Measurements from ENCODE around the gene LSP1. TPM values are rescaled to one million over a fixed set of nuclear protein-coding genes. Genes with fewer than 3 reads are reported as not detected.

The LSP1 gene
- total RNA-seq, 1 donor from 2014 or later: not detected

GRCh38 chr11:1925373-1926155 lies 72.7 kb downstream of the LSP1 start:
- Mint-ChIP-seq H3K4me1 (ENCODE audit: unreplicated experiment) (no peaks in the 10 kb centered on the region), H3K4me3 (ENCODE audit: unreplicated experiment) (no peak overlapping the region), H3K27me3 (ENCODE audit: unreplicated experiment) (peaks cover 11% of the 10 kb centered on the region), H3K9me3 (ENCODE audit: unreplicated experiment) (no peaks in the 10 kb centered on the region), H3K27ac (ENCODE audit: unreplicated experiment) (no peak overlapping the region), H3K36me3 (ENCODE audit: low read depth, unreplicated experiment) (no peaks in the 10 kb centered on the region)
- TF ChIP-seq, protein P1, sequence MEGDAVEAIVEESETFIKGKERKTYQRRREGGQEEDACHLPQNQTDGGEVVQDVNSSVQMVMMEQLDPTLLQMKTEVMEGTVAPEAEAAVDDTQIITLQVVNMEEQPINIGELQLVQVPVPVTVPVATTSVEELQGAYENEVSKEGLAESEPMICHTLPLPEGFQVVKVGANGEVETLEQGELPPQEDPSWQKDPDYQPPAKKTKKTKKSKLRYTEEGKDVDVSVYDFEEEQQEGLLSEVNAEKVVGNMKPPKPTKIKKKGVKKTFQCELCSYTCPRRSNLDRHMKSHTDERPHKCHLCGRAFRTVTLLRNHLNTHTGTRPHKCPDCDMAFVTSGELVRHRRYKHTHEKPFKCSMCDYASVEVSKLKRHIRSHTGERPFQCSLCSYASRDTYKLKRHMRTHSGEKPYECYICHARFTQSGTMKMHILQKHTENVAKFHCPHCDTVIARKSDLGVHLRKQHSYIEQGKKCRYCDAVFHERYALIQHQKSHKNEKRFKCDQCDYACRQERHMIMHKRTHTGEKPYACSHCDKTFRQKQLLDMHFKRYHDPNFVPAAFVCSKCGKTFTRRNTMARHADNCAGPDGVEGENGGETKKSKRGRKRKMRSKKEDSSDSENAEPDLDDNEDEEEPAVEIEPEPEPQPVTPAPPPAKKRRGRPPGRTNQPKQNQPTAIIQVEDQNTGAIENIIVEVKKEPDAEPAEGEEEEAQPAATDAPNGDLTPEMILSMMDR (IDR thresholded peaks at IDR 0.05; ENCODE audit: unreplicated experiment): no peak
- no peak for DNase-seq (ENCODE audit: low spot score)

DNA sequence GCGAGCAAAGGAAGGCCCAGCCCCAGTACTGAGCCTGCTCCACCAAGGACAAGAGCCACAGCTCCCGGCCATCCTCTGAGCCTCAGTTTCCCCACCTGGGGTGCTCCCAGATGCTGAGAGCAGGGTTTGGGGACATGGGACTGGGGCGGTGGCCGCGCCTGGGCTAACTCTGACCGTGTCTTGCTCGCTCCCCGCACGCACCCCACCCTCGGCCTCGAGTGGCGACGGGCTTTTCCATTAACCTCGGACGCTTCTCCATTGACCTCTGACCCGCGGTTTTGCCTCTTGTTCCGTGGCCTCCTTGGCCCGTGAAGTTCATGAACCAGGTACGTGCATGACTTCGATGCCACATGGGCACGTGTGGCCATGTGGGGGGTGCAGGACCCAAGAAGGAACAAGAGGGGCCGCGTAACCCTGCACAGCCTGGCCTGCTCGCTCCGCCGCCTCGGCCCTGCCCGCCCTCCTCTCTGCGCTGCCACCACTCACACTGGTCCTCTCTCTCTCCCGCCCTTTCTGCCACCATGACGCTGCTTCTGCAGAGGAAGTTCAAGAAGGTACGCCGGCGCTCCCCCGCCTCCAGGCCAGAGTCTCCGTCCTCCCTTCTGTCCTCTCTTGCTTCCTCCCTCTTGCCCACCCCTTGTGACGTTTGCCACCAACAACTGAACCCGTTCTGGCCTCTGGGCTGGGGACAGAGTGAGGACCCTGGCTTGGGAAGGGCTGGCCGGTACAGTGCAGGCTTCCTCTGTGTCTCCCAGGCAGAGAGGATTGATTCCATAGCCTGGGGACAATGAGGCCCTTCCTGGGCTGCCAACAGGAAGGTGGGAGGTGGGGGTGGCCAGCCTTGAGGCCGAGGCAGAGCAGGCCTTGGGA lies 73.5 kb downstream of the LSP1 start:
- no peaks in the 10 kb centered on the region for H3K4me1 Mint-ChIP-seq (ENCODE audit: unreplicated experiment)
- H3K4me3 Mint-ChIP-seq (ENCODE audit: unreplicated experiment): no peak overlapping the region
- peaks cover 11% of the 10 kb centered on the region for H3K27me3 Mint-ChIP-seq (ENCODE audit: unreplicated experiment)
- no peaks in the 10 kb centered on the region for H3K9me3 Mint-ChIP-seq (ENCODE audit: unreplicated experiment)
- DNase-seq (ENCODE audit: low spot score): no peak
- TF ChIP-seq, protein P1 (IDR thresholded peaks at IDR 0.05; ENCODE audit: unreplicated experiment): no peak
- no peaks in the 10 kb centered on the region for H3K36me3 Mint-ChIP-seq (ENCODE audit: low read depth, unreplicated experiment)
- H3K27ac Mint-ChIP-seq (ENCODE audit: unreplicated experiment): no peak overlapping the region

DNA sequence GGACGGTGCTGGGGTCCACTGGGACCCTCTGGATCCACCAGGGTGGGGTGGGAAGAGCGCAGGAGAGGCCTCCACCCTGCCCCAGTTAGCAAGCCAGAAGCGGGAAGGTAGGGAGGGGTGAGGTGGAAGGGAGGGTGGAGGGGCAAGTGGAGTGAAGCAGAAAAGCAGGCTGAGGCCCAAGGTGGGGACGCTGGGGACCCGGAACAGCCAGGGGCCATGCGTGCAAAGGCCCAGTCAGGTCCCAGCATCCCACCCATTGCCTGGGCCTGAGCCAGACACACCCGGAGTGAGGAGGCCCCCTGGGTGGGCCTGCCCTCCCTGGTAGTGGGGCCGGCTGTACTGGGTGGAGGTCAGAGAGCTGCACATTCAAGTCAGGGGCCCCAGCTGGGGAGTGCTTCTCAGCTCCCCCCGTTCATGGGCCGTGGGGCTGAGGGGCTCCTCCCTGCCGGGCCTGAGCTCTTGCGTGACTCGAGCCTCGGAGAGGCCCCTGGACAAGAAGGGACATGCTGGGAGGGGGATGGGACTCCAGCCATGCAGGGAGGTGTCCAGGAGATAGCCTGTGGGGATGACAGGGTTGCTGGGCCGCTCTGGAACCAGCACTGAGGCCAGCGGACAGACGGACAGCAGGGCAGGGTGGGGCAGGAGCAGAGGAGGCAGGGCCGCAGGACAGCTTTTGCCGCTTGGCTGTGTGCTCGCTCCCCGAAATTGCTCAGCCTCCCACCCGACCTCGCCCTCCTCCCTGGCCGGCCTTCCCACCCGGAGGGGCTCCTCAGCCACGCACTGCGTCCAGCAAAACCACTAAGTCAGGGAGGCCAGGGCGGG lies 74.4 kb downstream of the LSP1 start:
- peaks cover 10% of the 10 kb centered on the region for H3K27me3 Mint-ChIP-seq (ENCODE audit: unreplicated experiment)
- no peaks in the 10 kb centered on the region for H3K36me3 Mint-ChIP-seq (ENCODE audit: low read depth, unreplicated experiment)
- no peak overlapping the region for H3K4me3 Mint-ChIP-seq (ENCODE audit: unreplicated experiment)
- H3K9me3 Mint-ChIP-seq (ENCODE audit: unreplicated experiment): no peaks in the 10 kb centered on the region
- TF ChIP-seq, protein P1 (IDR thresholded peaks at IDR 0.05; ENCODE audit: unreplicated experiment): no peak
- no peak for DNase-seq (ENCODE audit: low spot score)
- H3K27ac Mint-ChIP-seq (ENCODE audit: unreplicated experiment): no peak overlapping the region
- H3K4me1 Mint-ChIP-seq (ENCODE audit: unreplicated experiment): no peaks in the 10 kb centered on the region

GRCh38 chr11:1927848-1928469 lies 75.1 kb downstream of the LSP1 start:
- Mint-ChIP-seq H3K4me1 (ENCODE audit: unreplicated experiment) (no peaks in the 10 kb centered on the region), H3K9me3 (ENCODE audit: unreplicated experiment) (no peaks in the 10 kb centered on the region), H3K4me3 (ENCODE audit: unreplicated experiment) (no peak overlapping the region), H3K36me3 (ENCODE audit: low read depth, unreplicated experiment) (no peaks in the 10 kb centered on the region), H3K27ac (ENCODE audit: unreplicated experiment) (no peak overlapping the region), H3K27me3 (ENCODE audit: unreplicated experiment) (peaks cover 6% of the 10 kb centered on the region)
- TF ChIP-seq, protein P1 (IDR thresholded peaks at IDR 0.05; ENCODE audit: unreplicated experiment): no peak
- DNase-seq (ENCODE audit: low spot score): no peak
